CD14-positive monocyte (primary cell): ENCODE measurements around the gene FGFR2. TPM values are rescaled to one million over a fixed set of nuclear protein-coding genes. Genes with fewer than 3 reads are reported as not detected.

Source experiments
- DNase-seq, 3 donors: peaks; one replicate each; pipeline ENCODE4 v3.0.0-alpha.2; 2011 to 2022
- H2AFZ ChIP-seq: 2 replicates; pipeline ENCODE4 v1.6.0; 2012; ENCODE audit warnings: mild to moderate bottlenecking, low read depth, low read length, inconsistent platforms; ENCODE audit not compliant: insufficient read depth, poor library complexity, severe bottlenecking
- H3K27ac ChIP-seq, 2 donors: 1 replicate in 1 of 2; 2 replicates in 1 of 2; pipeline ENCODE4 v1.5.1; 2012 to 2013; ENCODE audit warnings: low read length in 2 of 2, control low read depth in 1 of 2, inconsistent platforms in 1 of 2, low read depth in 1 of 2, mild to moderate bottlenecking in 1 of 2
- H3K27me3 ChIP-seq, 2 donors: one replicate each; pipeline versions ENCODE4 v1.6.0 to v1.6.1; 2011 to 2013; ENCODE audit warnings: low read length in 2 of 2; ENCODE audit not compliant: control insufficient read depth in 2 of 2, insufficient read depth in 2 of 2
- H3K36me3 ChIP-seq, 2 donors: replicated peaks in 1 of 2; 1 replicate in 1 of 2; 2 replicates in 1 of 2; pipeline versions ENCODE4 v1.5.1 to v1.6.1; 2012 to 2013; ENCODE audit warnings: low read length in 2 of 2, control low read depth in 1 of 2, inconsistent platforms in 1 of 2, mild to moderate bottlenecking in 1 of 2; ENCODE audit not compliant: insufficient read depth in 2 of 2, control insufficient read depth in 1 of 2
- H3K4me1 ChIP-seq, 2 donors: 1 replicate in 1 of 2; 2 replicates in 1 of 2; pipeline versions ENCODE4 v1.5.1 to v1.6.1; 2012 to 2013; ENCODE audit warnings: low read length in 2 of 2, control low read depth in 1 of 2, inconsistent platforms in 1 of 2, mild to moderate bottlenecking in 1 of 2, moderate library complexity in 1 of 2; ENCODE audit not compliant: insufficient read depth in 2 of 2, control insufficient read depth in 1 of 2
- H3K4me2 ChIP-seq: replicated peaks from 2 replicates; pipeline ENCODE3; 2012; ENCODE audit warnings: low read length, moderate library complexity, mild to moderate bottlenecking; ENCODE audit not compliant: poor library complexity, severe bottlenecking; ENCODE audit errors: extremely low read depth
- H3K4me3 ChIP-seq, 3 experiments: fragments of 200-600 bp in 1 of 3; sonication (generic) in 1 of 3; replicated peaks in 1 of 3; 1 replicate in 2 of 3; 2 replicates in 1 of 3; pipeline ENCODE4 v1.5.1; 2011 to 2013; ENCODE audit warnings: low read length in 3 of 3, mild to moderate bottlenecking in 3 of 3, control low read depth in 2 of 3, low read depth in 2 of 3, inconsistent platforms in 1 of 3, moderate library complexity in 1 of 3
- H3K79me2 ChIP-seq: 2 replicates; pipeline ENCODE4 v1.6.0; 2012; ENCODE audit warnings: mild to moderate bottlenecking, control low read depth, inconsistent platforms, low read length, moderate library complexity; ENCODE audit not compliant: insufficient read depth
- H3K9ac ChIP-seq: 2 replicates; pipeline ENCODE4 v1.6.0; 2017; ENCODE audit warnings: low read length, mild to moderate bottlenecking; ENCODE audit not compliant: insufficient read depth, poor library complexity, severe bottlenecking
- H3K9me3 ChIP-seq, 2 donors: replicated peaks in 1 of 2; 1 replicate in 1 of 2; 2 replicates in 1 of 2; pipeline versions ENCODE4 v1.5.1 to v1.6.1; 2012 to 2013; ENCODE audit warnings: low read length in 2 of 2, control low read depth in 1 of 2; ENCODE audit not compliant: control insufficient read depth in 1 of 2, insufficient read depth in 1 of 2
- H4K20me1 ChIP-seq: 2 replicates; pipeline ENCODE4 v1.6.0; 2012; ENCODE audit warnings: mild to moderate bottlenecking, low read length, control low read depth, moderate library complexity; ENCODE audit not compliant: insufficient read depth
- H3K27ac Mint-ChIP-seq, 7 donors: one replicate each; pipeline ENCODE4 v1.8.0; 2020; ENCODE audit warnings: mild to moderate bottlenecking in 7 of 7, mixed read lengths in 7 of 7, moderate library complexity in 6 of 7, inconsistent platforms in 2 of 7
- H3K27me3 Mint-ChIP-seq, 3 donors: one replicate each; pipeline ENCODE4 v1.8.0; 2021 to 2022; ENCODE audit warnings: low read depth in 3 of 3, mild to moderate bottlenecking in 3 of 3, mixed read lengths in 3 of 3, moderate library complexity in 3 of 3, inconsistent platforms in 1 of 3
- H3K36me3 Mint-ChIP-seq, 2 donors: one replicate each; pipeline ENCODE4 v1.8.0; 2020; ENCODE audit warnings: mixed read lengths in 2 of 2, inconsistent platforms in 1 of 2, mild to moderate bottlenecking in 1 of 2
- H3K4me1 Mint-ChIP-seq: one replicate; pipeline ENCODE4 v1.8.0; 2020; ENCODE audit warnings: mild to moderate bottlenecking, mixed read lengths
- H3K4me3 Mint-ChIP-seq, 2 donors: one replicate each; pipeline ENCODE4 v1.8.0; 2020; ENCODE audit warnings: mild to moderate bottlenecking in 2 of 2, mixed read lengths in 2 of 2, moderate library complexity in 1 of 2
- H3K9me3 Mint-ChIP-seq, 7 donors: one replicate each; pipeline ENCODE4 v1.8.0; 2020 to 2022; ENCODE audit warnings: mixed read lengths in 7 of 7, mild to moderate bottlenecking in 6 of 7, moderate library complexity in 6 of 7, inconsistent platforms in 2 of 7
- WGBS: methylation state at CpG from one replicate; pipeline ENCODE4 v1.1.5; 2013; ENCODE audit warnings: missing lambda C conversion rate; ENCODE audit not compliant: insufficient coverage; 5-methylcytosine and 5-hydroxymethylcytosine counted together
- intact Hi-C, 2 donors: fragments of 100-400 bp; cut with micrococcal nuclease; formaldehyde crosslinking; loops; one replicate each; pipeline versions ENCODE4 v1.15.0 to v1.15.1; 2023
- polyA plus RNA-seq, 3 donors: library from polyadenylated mRNA; depleted of rRNA in 1 of 3; unstranded in 2 of 3; stranded (reverse) in 1 of 3; fragments of 300-500 nt in 2 of 3; fragments of >200 nt in 1 of 3; fragmentation: Illumina TruSeq in 2 of 3; gene quantifications; 1 replicate in 2 of 3; 2 replicates in 1 of 3; pipeline ENCODE4 v1.2.3, GENCODE V29; 2012 to 2021
- TF ChIP-seq, protein P1 (sequence below): fragments of 200-600 bp; IDR thresholded peaks from one replicate; pipeline ENCODE4 v1.8.0; 2022; ENCODE audit warnings: antibody characterized with exemption, mild to moderate bottlenecking

FGFR2 gene
- polyA plus RNA-seq, 3 donors = not detected

DNA sequence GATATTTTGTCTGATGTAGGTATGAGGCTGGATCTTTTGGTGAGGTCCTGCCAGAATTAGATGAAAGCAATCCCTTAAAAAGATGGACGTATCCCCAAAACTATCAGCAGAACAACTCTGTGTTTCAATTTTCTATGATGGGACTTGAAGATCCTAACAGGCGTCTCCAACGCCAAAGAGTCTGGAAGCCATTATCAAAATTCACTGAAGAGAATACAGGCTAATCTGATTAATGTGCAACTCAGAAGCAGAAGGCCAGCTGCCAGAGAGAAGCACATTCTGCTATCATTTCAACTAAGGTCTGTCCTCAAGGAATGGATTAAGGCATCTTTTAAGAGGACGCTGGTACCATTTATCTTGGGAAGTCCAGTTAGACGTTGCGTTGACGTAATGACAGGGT lies 119.7 kb downstream of the FGFR2 start:
- Histone ChIP-seq H3K27ac (no peak overlapping the region), H3K9ac (no peak overlapping the region), H3K4me1 (no peaks in the 10 kb centered on the region), H3K9me3 (no peaks in the 10 kb centered on the region), H4K20me1 (no peaks in the 10 kb centered on the region), H3K4me2 (no peak overlapping the region), H3K27me3 (no peaks in the 10 kb centered on the region), H3K36me3 (no peaks in the 10 kb centered on the region), H3K79me2 (no peaks in the 10 kb centered on the region), H2AFZ (no peak overlapping the region), H3K4me3 (no peak overlapping the region)
- WGBS = 100% methylated on average over 2 of the region's 7 CpGs
- H3K27me3 Mint-ChIP-seq = peaks cover 0 to 7% (median 3%) of the 10 kb centered on the region in 3 donors
- no peaks in the 10 kb centered on the region for H3K36me3 Mint-ChIP-seq
- intact Hi-C loops = no loop called here
- peaks cover 0 to 7% (median 1%) of the 10 kb centered on the region in 7 donors for H3K9me3 Mint-ChIP-seq
- DNase-seq = no peak
- no peaks in the 10 kb centered on the region for H3K4me1 Mint-ChIP-seq
- no peak overlapping the region for H3K27ac Mint-ChIP-seq
- TF ChIP-seq, protein P1, sequence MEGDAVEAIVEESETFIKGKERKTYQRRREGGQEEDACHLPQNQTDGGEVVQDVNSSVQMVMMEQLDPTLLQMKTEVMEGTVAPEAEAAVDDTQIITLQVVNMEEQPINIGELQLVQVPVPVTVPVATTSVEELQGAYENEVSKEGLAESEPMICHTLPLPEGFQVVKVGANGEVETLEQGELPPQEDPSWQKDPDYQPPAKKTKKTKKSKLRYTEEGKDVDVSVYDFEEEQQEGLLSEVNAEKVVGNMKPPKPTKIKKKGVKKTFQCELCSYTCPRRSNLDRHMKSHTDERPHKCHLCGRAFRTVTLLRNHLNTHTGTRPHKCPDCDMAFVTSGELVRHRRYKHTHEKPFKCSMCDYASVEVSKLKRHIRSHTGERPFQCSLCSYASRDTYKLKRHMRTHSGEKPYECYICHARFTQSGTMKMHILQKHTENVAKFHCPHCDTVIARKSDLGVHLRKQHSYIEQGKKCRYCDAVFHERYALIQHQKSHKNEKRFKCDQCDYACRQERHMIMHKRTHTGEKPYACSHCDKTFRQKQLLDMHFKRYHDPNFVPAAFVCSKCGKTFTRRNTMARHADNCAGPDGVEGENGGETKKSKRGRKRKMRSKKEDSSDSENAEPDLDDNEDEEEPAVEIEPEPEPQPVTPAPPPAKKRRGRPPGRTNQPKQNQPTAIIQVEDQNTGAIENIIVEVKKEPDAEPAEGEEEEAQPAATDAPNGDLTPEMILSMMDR = no peak
- H3K4me3 Mint-ChIP-seq = no peak overlapping the region

DNA sequence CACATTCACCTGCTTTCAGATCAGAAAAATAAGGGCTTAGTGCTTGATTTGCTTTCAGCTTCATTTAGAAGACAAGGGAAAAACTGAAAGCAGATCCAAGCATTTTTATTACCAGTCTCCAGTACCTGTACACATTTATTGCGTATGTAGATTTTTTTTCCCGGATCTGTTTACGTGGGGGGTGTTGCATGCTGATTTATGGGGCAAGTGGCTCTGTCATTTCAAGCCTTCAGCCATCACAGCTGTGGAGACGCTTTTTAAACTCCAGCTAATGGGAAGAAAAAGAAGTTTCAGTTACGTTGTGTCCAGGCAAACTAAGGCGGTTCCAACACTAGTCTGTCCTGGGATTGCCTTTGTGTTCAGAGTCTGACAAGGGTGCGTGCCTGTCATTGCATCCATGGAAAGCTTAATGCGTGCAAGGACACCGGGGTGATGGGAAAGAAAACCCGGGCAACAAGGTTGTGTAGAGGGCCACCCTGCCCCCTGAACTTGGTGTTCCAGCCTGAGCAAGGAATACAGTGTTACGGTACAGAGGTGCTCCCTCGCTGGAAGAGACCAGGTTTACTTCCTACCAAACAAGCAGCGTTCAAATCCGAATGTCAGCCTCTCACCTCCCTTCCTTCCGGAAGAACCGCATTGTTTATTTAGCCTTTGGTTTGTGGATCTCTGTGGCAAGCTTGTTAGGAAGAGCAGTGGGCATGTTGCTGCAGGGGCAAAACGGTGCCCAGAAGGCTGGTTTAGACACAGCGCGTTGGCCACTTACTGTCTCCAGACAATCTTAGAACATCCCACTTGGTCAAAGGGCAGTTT lies 128.2 kb downstream of the FGFR2 start:
- H3K4me1 ChIP-seq = no peaks in the 10 kb centered on the region
- peaks cover 0 to 6% (median 2%) of the 10 kb centered on the region in 3 donors for H3K27me3 Mint-ChIP-seq
- no peaks in the 10 kb centered on the region for H3K79me2 ChIP-seq
- TF ChIP-seq, protein P1 = no peak
- H3K9me3 Mint-ChIP-seq = peaks cover 0 to 20% (median 3%) of the 10 kb centered on the region in 7 donors
- no peak overlapping the region for H2AFZ ChIP-seq
- H3K36me3 ChIP-seq = no peaks in the 10 kb centered on the region
- intact Hi-C loops = no loop called here
- H4K20me1 ChIP-seq = no peaks in the 10 kb centered on the region
- no peak overlapping the region for H3K4me2 ChIP-seq
- 83% methylated on average over 9 of the region's 19 CpGs for WGBS
- no peak overlapping the region for H3K27ac Mint-ChIP-seq
- no peaks in the 10 kb centered on the region for H3K9me3 ChIP-seq
- no peak overlapping the region for H3K27ac ChIP-seq
- no peak for DNase-seq
- H3K4me3 Mint-ChIP-seq = no peak overlapping the region
- H3K27me3 ChIP-seq = no peaks in the 10 kb centered on the region
- H3K4me1 Mint-ChIP-seq = no peaks in the 10 kb centered on the region
- H3K4me3 ChIP-seq = no peak overlapping the region
- H3K9ac ChIP-seq = no peak overlapping the region
- H3K36me3 Mint-ChIP-seq = no peaks in the 10 kb centered on the region
